Measurements from ENCODE around the gene INF2.
"Not testable (repeated sequence)": the region's sequence is repeated elsewhere in the genome, so short reads cannot be mapped to it uniquely, and the experiment has no call there.

INF2 gene

DNA sequence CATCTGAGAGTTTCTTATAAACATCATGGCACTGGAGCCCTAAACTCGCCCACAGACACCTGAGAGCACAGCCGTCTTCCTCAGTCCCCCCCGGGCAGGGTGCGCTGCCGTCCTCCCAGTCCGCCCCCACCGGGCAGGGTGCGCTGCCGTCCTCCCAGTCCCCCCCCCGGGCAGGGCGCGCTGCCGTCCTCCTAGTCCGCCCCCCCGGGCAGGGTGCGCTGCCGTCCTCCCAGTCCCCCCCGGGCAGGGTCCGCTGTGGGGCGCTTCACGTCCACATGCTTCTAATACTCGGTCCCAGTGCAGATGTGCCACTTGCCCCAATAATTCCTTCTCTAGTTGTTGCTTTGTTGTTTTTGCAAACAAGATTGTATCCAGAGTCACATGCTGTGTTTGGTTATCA, 27.7 kb downstream of the INF2 start:
- in situ Hi-C loops (cut with MboI; ENCODE audit: low sequenced_read_pairs), result no loop called here

DNA sequence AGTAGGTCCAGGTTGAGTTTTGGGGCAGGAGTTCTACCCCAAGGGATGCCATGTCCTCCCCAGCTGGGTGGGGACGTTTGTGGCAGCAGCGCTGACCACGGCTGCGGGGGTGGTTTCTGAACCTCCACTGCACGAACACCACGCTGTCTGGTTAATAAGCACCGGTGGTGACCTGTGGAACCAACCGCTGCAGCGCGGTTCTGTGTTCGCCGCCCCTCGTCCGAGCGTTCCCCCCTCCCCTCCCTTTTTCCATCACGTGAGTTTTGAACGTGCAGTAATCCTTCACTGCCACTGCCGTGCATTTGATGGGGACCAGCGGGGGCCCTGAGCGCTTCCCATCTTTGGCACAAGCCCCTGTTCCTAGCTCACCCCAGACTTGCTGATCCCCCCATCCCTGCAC, 28.2 kb downstream of the INF2 start:
- in situ Hi-C loops (cut with MboI; ENCODE audit: low sequenced_read_pairs), result no loop called here

- in situ Hi-C loops (cut with MboI; ENCODE audit: low sequenced_read_pairs), result no loop called here
Measured at GRCh38 chr14:104718147-104718546, 28.7 kb downstream of the INF2 start.

DNA sequence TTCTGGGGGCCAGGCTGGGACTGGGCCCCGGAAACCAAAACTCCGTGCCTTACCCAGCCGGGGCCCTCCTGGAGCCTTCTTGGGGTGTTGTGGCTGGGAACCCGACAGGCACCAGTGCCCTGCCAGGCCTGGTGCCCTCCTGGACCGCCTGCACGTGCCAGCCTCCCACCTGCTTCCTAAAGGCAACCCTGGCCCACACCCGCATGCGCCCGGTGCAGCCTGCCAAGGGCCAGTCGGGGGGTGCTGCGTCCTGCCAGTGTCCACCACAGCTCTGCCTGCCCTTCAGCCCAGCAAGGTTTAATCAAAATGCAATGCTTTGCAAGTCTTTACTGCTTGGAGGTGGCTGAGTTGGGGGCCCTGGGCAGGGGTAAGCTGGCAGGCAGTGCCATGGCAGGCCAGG, 29.5 kb downstream of the INF2 start:
- in situ Hi-C loops (cut with MboI; ENCODE audit: low sequenced_read_pairs), result no loop called here

DNA sequence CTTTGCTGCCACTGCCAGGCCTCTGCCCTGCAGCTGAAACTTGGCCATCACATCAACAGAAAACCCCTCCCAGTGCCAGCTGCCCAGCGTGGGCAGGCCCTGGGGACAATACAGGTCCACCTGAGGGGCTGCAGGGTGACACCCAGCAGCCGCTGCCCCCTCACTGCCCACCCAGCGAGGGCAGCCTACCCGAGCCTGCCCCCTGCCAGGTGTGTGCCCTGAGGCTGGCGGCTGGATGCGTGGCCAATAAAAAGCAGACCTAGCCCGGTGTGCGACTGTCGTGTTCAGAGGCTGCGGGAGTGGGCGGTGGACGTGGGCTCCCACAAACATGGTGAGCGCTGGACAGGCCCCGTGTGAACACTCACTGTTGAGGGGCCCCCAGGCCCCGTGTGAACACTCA, 29.9 kb downstream of the INF2 start:
- in situ Hi-C loops (cut with MboI; ENCODE audit: low sequenced_read_pairs), result no loop called here

DNA sequence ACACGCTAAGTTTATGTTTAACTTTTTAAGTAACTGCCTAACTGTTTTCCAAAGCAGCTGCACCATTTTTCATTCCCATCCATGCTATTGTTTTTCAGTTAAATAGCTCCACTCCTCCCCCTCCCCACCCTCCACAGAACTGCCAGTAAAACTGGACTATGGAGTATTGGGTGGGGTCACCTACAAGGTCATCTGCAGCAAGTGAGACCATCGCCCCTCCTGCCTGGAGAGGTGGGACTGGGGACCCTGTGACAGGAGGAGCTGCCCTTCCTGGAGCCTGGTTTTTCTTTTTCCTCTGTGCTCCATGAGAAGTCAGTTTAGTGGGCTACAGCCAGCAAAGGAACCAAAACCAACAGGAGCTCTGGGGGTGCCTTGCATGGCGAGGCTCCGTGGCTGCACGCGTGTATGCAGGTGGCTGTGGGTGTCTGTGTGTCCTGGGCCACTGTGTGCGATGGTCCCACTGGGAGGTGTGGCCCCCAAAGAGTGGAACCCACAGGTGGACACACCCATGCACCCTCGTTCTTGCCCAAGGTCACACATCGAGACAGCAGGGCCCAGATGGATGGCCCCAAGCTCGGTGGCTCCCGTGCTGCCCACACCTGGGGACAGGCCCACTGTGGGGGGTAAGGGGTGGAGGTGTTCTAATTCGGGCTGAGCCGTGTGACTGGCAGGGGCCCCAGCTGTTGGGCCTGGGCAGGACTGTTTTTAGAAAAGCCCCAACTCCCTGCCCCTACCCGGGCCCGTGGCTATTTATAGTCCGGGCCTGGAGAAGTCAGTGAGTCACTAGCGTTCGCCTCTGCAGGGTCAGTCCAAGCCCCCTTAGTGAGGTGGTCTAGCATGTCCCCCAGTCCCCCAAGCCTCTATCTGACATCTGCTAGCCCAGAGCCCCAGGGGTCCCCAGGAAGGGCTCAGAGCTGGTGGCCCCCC, 32.4 kb downstream of the INF2 start:
- in situ Hi-C loops (cut with MboI; ENCODE audit: low sequenced_read_pairs), result no loop called here

DNA sequence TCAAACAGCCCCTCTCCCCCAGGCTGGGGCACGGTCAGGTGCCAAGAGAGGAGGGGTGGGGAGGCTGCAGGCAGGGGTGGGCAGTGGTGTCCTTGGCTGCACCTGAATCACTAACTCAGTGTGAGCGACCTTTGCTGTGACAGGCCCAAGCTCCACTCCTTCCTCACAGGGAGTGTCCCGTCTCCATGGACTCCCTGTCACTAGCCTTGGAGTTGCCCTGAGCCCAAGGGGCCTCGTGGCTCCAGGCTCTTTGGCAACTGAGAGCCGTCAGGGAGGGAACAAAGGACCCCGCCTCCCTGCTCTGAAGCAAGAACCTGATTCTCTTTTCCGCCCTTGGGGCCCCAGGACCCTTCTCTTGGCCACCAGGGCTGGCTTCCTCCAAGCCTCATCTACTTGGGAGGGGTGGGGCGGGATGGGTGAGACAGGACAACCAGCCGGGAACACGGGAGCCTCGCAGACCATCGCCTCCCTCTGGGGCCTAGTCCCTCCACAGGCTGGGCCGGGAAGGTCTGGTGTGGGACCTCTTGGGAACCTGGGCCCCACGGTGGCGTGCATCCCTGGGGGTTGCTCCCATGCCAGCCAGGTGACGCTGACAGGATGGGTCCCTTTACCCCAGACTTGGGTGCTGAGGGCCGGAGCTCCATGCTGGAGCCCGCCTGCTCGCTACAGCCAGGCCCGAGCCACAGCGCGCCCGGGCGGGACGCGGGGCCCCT, 33.7 kb downstream of the INF2 start:
- in situ Hi-C loops (cut with MboI; ENCODE audit: low sequenced_read_pairs), result no loop called here

- in situ Hi-C loops (cut with MboI; ENCODE audit: low sequenced_read_pairs), result no loop called here
Measured at GRCh38 chr14:104723651-104724406, 34.4 kb downstream of the INF2 start, which contains the start of gene ADSS1. Gene ADSS1, plus strand, starts transcription at chr14:104724229. Its CDS starts 42 bp downstream, at chr14:104724271.

DNA sequence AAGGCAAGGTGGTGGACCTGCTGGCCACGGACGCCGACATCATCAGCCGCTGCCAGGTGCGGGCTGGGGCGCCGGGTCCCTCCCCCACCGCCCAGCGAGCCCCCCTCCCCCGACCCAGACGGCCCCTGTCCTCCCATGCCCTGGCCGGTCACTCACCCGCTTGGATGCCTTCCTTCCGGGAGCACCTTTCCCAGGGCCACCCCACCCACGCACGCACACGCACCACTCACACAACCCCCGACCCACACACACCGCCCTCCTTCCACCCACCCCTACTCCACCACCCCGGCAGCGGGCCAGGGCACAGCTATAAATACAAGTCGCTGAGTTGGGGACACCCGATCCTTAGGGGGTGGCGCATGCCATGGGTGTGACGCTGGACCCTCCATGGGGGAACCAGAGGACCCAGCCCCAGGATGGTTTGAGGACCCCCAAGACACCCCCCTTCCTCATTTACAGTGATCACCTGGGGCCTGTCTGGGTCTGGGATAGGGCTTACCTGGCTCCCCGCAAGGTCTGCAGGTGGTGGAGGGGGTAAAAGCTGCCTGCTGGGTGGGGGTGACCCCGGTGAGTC, 35.1 kb downstream of the INF2 start:
- in situ Hi-C loops (cut with MboI; ENCODE audit: low sequenced_read_pairs), result no loop called here

DNA sequence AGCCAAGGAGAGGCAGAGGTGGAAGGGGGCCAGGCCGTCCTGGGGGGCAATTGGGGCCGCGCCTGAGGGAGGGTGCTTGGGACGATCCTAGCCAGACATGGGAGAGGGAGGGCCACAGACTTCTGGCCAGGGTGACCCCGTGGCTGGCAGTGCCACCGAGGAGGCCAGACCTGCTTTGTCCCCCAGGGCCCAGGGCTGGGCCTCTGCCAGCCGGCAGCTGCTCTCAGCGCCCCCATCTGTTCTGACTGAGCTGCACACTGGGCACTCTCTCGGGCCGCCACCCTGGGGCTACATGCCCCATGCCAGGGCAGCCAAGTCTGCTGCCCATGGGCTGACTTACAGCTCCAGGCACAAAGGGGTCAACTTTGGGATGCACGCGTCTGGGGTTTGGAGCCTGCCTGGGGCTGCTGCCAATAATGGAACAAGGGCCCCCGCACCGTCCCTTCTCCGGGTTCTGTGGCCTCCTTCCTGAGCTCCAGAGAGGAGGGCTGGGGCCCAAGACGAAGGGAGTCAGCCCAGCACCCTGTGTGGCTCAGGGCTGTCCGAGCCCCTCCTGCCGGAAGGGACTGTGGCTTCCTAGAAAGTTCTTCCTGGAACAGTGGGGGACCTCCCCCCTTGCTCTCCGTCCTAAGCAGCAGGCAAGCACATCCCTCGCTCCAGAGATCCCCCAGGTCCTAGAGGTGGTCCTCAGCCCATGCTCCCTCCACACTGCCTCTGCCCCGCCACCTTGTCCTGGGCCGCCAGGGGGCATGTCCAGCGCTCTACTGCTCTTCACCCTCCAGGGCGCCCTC, 35.8 kb downstream of the INF2 start:
- in situ Hi-C loops (cut with MboI; ENCODE audit: low sequenced_read_pairs), result no loop called here

DNA sequence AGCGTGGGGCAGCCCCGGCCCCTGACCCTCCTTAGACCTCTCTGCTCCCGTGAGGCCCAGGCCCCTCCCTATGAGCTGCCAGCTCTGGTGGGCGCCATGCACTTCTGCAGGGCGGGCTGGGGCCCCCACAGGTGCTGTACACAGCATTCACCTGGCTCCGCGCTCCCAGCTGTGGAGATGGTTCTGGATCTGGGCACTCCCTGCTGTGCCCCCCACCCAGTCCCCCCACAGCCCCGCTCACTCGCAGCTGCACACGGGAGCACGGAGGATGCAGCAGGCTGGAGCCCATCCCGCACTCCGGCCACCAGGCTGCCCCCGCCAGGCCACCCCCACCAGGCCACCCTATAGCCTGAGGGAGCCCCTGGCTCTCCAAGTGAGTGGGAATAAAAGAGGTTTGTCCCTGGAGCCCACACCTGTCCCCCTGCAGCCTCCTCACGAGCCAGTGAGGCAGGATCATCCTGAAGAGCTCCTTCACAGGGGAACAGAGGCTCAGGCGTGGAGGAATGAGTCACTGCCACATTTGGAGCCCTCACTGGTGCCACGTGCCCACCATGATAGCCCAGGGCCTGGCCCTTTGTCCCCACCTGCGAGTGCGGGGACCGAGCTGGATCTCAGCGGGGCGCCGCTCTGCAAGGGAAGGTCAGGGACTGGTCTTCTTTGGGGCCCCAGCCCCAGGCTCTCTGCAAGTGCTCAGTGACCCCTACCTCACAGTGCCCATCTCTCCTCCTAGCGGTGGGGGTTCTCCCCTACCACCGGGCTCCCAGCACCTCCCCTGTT, 36.5 kb downstream of the INF2 start:
- in situ Hi-C loops (cut with MboI; ENCODE audit: low sequenced_read_pairs), result no loop called here

DNA sequence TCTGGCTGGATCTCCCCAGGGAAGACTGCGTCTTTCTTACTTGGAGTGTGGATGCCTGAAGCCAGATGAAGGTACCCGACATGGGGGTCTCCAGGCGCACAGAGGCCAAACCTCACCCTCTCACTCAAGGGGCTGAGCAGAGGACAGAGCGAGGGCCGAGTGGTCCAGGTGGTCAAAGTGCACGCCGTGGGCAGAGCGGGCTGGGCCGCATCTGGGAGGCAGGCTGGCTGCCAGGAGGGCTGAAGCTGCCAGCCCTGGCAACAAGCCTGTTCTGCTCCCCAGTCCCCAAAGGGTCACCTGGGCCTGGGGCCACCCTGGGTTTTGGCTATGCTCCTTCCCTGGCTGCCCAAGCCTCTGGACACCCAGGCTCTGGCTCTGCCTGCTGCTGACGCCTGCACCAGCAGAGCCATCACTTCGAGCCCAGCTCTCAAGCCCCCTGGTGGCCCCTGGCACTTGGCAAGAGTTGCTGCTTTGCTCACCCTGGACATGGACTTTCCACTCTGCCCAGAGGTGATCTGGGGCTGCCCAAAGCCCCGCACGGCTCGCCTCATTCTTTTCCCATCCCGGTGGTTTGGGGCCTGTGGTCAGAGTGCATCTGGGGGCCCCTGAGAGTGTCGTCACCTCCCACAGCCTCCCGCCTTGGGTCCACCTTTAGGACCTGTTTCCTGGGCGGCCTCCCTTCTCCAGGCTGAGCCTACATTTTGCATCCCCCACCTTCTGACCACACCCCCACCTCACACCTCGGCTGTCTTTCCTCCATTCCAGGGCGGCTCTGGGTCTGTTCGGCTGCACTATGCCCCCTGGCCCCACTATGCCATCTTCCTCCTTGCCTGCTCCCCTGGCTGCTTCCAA, 37.4 kb downstream of the INF2 start:
- in situ Hi-C loops (cut with MboI; ENCODE audit: low sequenced_read_pairs), result no loop called here

DNA sequence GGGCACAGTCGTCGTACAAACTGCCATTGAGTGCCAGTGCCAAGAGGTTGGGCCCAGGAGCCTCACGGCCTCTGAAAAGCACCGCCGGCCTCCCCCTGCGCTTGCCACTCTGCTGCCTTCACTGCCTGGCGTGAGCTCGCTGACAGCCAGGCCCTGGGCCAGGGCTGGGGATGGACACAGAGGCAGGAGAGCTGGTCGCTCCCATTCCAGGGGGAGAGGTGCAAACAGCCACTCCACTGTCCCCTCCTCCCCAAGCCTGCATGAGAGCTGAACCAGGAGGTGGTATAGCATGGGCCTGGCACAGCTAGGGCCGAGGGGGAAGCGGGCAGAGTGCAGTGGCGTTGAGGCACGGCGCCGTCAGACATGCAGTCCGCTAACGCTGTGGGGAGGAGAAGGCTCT, 39.2 kb downstream of the INF2 start:
- in situ Hi-C loops (cut with MboI; ENCODE audit: low sequenced_read_pairs), result no loop called here

DNA sequence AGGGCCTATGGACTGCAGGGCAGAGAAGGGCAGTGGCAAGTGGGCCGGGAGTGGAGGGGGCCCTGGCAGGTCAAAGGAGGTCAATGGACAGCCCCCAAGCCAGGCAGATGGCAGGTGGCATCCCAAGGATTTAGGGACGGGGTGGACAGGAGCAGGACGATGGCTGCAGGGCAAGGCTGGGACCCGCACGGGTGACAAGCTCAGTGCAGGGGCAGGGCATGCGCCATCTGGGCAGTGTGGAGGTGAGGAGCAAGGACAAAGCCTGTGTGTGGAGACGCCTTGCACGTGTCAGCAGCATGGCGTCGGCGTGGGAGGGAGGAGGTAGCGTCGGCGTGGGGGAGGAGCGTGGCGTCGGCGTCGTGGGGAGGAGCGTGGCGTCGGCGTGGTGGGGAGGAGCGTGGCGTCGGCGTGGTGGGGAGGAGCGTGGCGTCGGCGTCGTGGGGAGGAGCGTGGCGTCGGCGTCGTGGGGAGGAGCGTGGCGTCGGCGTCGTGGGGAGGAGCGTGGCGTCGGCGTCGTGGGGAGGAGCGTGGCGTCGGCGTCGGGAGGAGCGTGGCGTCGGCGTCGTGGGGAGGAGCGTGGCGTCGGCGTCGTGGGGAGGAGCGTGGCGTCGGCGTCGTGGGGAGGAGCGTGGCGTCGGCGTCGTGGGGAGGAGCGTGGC, 39.9 kb downstream of the INF2 start:
- in situ Hi-C loops (cut with MboI; ENCODE audit: low sequenced_read_pairs), result not testable (repeated sequence)

- in situ Hi-C loops (cut with MboI; ENCODE audit: low sequenced_read_pairs), result no loop called here
Measured at GRCh38 chr14:104729835-104730181, 40.4 kb downstream of the INF2 start.

DNA sequence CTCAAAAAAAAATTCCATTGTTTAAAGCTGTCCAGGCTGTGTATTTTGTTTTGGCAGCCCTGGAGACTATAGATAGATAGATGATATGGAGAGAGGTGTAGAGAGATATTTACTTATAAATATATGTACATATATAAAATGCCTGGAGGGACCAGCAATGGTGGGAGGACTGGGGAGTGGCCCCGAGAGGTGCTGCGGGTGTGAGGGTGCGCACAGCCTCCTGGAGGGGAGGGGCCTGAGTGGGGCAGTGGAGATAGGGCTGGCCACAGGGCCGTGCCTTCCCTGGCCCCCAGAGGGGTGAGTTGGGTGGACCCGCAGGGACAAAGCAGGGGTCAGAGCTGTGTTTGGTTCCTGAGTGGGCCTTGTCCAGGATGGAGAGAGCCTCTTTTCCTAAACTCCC, 41.1 kb downstream of the INF2 start:
- in situ Hi-C loops (cut with MboI; ENCODE audit: low sequenced_read_pairs), result no loop called here

GRCh38 chr14:104731320-104732294, 42.2 kb downstream of the INF2 start:
- in situ Hi-C loops (cut with MboI; ENCODE audit: low sequenced_read_pairs), result no loop called here

Data from HL-60/S4 (cell line).